ENCODE data around the gene CDC123. TPM values are rescaled to one million over a fixed set of nuclear protein-coding genes. Genes with fewer than 3 reads are reported as not detected.
"Not testable (repeated sequence)": the region's sequence is repeated elsewhere in the genome, so short reads cannot be mapped to it uniquely, and the experiment has no call there.

Gene CDC123
- total RNA-seq, 1 experiment from 2014 or later = 153 TPM

DNA sequence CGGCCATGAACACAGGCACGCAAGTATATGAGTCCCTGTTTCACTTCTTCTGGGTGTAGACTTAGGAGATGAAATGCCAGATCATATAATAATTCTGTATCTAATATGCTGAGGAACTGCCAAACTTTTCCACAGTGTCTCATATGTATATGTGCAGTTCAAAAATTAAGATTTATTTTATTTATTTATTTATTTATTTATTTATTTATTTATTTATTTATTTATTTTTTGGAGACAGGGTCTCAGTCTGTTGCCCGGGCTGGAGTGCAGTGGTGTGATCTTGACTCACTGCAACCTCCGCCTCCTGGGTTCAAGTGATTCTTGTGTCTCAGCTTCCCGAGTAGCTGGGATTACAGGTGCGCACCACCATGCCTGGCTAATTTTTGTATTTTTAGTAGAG lies 24.5 kb upstream of the CDC123 start:
- peaks cover 63% of the 10 kb centered on the region for H3K36me3 Mint-ChIP-seq

DNA sequence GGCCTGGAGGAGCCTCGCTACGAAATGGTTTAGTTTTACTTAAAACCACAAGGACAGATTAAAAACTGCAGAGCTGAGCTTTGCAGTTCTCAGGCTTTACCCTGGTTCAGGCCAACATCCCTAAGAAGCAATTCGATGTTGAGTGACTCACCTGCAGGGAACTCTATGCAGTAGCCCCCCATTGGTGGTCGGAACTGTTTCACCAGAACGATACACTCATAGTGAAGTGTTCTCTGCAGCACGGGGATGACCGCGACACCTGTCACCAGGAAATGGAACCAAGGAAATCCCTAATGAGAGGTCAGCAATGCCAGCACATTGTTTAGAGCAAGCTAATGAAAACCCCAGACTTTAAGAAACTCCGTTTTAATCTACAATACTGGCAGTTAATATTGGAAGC lies 18.3 kb upstream of the CDC123 start:
- no peak for TF ChIP-seq ESRRA (CRISPR knock-in tag; IDR thresholded peaks at IDR 0.05; ENCODE audit: borderline replicate concordance)
- no peak for TF ChIP-seq SOX15 (CRISPR knock-in tag; IDR thresholded peaks at IDR 0.05)
- TF ChIP-seq, protein P1, sequence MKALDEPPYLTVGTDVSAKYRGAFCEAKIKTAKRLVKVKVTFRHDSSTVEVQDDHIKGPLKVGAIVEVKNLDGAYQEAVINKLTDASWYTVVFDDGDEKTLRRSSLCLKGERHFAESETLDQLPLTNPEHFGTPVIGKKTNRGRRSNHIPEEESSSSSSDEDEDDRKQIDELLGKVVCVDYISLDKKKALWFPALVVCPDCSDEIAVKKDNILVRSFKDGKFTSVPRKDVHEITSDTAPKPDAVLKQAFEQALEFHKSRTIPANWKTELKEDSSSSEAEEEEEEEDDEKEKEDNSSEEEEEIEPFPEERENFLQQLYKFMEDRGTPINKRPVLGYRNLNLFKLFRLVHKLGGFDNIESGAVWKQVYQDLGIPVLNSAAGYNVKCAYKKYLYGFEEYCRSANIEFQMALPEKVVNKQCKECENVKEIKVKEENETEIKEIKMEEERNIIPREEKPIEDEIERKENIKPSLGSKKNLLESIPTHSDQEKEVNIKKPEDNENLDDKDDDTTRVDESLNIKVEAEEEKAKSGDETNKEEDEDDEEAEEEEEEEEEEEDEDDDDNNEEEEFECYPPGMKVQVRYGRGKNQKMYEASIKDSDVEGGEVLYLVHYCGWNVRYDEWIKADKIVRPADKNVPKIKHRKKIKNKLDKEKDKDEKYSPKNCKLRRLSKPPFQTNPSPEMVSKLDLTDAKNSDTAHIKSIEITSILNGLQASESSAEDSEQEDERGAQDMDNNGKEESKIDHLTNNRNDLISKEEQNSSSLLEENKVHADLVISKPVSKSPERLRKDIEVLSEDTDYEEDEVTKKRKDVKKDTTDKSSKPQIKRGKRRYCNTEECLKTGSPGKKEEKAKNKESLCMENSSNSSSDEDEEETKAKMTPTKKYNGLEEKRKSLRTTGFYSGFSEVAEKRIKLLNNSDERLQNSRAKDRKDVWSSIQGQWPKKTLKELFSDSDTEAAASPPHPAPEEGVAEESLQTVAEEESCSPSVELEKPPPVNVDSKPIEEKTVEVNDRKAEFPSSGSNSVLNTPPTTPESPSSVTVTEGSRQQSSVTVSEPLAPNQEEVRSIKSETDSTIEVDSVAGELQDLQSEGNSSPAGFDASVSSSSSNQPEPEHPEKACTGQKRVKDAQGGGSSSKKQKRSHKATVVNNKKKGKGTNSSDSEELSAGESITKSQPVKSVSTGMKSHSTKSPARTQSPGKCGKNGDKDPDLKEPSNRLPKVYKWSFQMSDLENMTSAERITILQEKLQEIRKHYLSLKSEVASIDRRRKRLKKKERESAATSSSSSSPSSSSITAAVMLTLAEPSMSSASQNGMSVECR (CRISPR knock-in tag; IDR thresholded peaks at IDR 0.05; ENCODE audit: borderline replicate concordance) = no peak
- no peak for TF ChIP-seq ZNF317 (CRISPR knock-in tag; IDR thresholded peaks at IDR 0.05; ENCODE audit: borderline replicate concordance, low read depth)
- no peak for TF ChIP-seq TCF7 (CRISPR knock-in tag; IDR thresholded peaks at IDR 0.05; ENCODE audit: low read depth)
- TF ChIP-seq, protein P2, sequence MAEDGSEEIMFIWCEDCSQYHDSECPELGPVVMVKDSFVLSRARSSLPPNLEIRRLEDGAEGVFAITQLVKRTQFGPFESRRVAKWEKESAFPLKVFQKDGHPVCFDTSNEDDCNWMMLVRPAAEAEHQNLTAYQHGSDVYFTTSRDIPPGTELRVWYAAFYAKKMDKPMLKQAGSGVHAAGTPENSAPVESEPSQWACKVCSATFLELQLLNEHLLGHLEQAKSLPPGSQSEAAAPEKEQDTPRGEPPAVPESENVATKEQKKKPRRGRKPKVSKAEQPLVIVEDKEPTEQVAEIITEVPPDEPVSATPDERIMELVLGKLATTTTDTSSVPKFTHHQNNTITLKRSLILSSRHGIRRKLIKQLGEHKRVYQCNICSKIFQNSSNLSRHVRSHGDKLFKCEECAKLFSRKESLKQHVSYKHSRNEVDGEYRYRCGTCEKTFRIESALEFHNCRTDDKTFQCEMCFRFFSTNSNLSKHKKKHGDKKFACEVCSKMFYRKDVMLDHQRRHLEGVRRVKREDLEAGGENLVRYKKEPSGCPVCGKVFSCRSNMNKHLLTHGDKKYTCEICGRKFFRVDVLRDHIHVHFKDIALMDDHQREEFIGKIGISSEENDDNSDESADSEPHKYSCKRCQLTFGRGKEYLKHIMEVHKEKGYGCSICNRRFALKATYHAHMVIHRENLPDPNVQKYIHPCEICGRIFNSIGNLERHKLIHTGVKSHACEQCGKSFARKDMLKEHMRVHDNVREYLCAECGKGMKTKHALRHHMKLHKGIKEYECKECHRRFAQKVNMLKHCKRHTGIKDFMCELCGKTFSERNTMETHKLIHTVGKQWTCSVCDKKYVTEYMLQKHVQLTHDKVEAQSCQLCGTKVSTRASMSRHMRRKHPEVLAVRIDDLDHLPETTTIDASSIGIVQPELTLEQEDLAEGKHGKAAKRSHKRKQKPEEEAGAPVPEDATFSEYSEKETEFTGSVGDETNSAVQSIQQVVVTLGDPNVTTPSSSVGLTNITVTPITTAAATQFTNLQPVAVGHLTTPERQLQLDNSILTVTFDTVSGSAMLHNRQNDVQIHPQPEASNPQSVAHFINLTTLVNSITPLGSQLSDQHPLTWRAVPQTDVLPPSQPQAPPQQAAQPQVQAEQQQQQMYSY (CRISPR knock-in tag; IDR thresholded peaks at IDR 0.05) = no peak
- no peak for TF ChIP-seq FOXP1 (CRISPR knock-in tag; IDR thresholded peaks at IDR 0.05; ENCODE audit: borderline replicate concordance)
- no peak for TF ChIP-seq JAZF1 (CRISPR knock-in tag; IDR thresholded peaks at IDR 0.05)
- TF ChIP-seq, protein P3, sequence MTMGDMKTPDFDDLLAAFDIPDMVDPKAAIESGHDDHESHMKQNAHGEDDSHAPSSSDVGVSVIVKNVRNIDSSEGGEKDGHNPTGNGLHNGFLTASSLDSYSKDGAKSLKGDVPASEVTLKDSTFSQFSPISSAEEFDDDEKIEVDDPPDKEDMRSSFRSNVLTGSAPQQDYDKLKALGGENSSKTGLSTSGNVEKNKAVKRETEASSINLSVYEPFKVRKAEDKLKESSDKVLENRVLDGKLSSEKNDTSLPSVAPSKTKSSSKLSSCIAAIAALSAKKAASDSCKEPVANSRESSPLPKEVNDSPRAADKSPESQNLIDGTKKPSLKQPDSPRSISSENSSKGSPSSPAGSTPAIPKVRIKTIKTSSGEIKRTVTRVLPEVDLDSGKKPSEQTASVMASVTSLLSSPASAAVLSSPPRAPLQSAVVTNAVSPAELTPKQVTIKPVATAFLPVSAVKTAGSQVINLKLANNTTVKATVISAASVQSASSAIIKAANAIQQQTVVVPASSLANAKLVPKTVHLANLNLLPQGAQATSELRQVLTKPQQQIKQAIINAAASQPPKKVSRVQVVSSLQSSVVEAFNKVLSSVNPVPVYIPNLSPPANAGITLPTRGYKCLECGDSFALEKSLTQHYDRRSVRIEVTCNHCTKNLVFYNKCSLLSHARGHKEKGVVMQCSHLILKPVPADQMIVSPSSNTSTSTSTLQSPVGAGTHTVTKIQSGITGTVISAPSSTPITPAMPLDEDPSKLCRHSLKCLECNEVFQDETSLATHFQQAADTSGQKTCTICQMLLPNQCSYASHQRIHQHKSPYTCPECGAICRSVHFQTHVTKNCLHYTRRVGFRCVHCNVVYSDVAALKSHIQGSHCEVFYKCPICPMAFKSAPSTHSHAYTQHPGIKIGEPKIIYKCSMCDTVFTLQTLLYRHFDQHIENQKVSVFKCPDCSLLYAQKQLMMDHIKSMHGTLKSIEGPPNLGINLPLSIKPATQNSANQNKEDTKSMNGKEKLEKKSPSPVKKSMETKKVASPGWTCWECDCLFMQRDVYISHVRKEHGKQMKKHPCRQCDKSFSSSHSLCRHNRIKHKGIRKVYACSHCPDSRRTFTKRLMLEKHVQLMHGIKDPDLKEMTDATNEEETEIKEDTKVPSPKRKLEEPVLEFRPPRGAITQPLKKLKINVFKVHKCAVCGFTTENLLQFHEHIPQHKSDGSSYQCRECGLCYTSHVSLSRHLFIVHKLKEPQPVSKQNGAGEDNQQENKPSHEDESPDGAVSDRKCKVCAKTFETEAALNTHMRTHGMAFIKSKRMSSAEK (CRISPR knock-in tag; IDR thresholded peaks at IDR 0.05; ENCODE audit: borderline replicate concordance) = no peak
- no peak for TF ChIP-seq ZNF219 (CRISPR knock-in tag; IDR thresholded peaks at IDR 0.05; ENCODE audit: borderline replicate concordance)
- no peak for TF ChIP-seq GABPB1 (CRISPR knock-in tag; IDR thresholded peaks at IDR 0.05)
- TF ChIP-seq TEAD1 (CRISPR knock-in tag; IDR thresholded peaks at IDR 0.05) = no peak
- no peak for TF ChIP-seq OVOL2 (CRISPR knock-in tag; IDR thresholded peaks at IDR 0.05; ENCODE audit: borderline replicate concordance)
- no peak for TF ChIP-seq CREB1 (CRISPR knock-in tag; IDR thresholded peaks at IDR 0.05)
- TF ChIP-seq FOXK1 (CRISPR knock-in tag; IDR thresholded peaks at IDR 0.05) = no peak
- no peak for TF ChIP-seq ZNF671 (CRISPR knock-in tag; IDR thresholded peaks at IDR 0.05)
- TF ChIP-seq NR3C1 (CRISPR knock-in tag; conservative IDR thresholded peaks at IDR 0.05; ENCODE audit: low read depth) = no peak
- Mint-ChIP-seq H3K4me3 (no peak overlapping the region), H3K4me1 (peaks cover 21% of the 10 kb centered on the region), H3K36me3 (peaks cover 55% of the 10 kb centered on the region), H3K27me3 (ENCODE audit: low read depth) (no peaks in the 10 kb centered on the region), H3K9me3 (no peaks in the 10 kb centered on the region), H3K27ac (no peak overlapping the region)
- ChIA-PET POLR2A (no interaction called here), CTCF (no interaction called here)
- DNase-seq (ENCODE audit: low spot score) (no peak), ATAC-seq (no peak)

More for the DNA sequence above, 24.5 kb upstream of the CDC123 start:
- CTCF ChIA-PET; H3K4me3 Mint-ChIP-seq; ATAC-seq; H3K9me3 Mint-ChIP-seq; H3K4me1 Mint-ChIP-seq; DNase-seq (ENCODE audit: low spot score); POLR2A ChIA-PET; H3K27me3 Mint-ChIP-seq (ENCODE audit: low read depth): not testable (repeated sequence)
- peak overlapping the region; percentile 23; the same call in 1 of the 2 replicates for H3K27ac Mint-ChIP-seq
